ENCODE results near the gene SAPCD2.

SAPCD2 gene

DNA sequence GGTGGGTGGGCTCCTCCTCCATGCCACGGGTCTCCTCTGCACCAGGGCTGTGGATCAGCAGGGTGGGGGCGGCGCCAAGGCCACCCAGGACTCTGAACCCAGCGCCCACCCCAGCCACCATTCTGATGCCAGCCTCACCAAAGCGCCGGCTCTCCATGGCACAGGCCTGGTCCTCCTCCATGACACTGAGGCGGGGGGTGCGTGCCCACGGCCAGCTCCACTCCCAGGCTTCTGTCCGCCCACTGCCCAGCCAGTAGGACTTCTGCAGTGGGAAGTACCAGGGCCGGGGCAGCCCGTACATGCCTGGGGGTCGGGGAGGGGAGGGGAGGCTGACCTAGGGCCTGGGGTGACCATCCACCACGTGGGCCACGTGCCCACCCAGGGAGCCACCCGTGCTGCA, 53.9 kb downstream of the SAPCD2 start:
- Histone ChIP-seq H3K9me3 (ENCODE audit: severe bottlenecking) (no peaks in the 10 kb centered on the region), H3K27ac (ENCODE audit: poor library complexity, severe bottlenecking) (no peak overlapping the region), H3K4me3 (ENCODE audit: severe bottlenecking) (no peak overlapping the region), H3K36me3 (ENCODE audit: low read depth) (no peaks in the 10 kb centered on the region), H3K27me3 (ENCODE audit: insufficient read depth, poor library complexity, severe bottlenecking) (no peaks in the 10 kb centered on the region), H3K4me1 (ENCODE audit: insufficient read depth, poor library complexity, severe bottlenecking) (no peaks in the 10 kb centered on the region)
- TF ChIP-seq, protein P1, sequence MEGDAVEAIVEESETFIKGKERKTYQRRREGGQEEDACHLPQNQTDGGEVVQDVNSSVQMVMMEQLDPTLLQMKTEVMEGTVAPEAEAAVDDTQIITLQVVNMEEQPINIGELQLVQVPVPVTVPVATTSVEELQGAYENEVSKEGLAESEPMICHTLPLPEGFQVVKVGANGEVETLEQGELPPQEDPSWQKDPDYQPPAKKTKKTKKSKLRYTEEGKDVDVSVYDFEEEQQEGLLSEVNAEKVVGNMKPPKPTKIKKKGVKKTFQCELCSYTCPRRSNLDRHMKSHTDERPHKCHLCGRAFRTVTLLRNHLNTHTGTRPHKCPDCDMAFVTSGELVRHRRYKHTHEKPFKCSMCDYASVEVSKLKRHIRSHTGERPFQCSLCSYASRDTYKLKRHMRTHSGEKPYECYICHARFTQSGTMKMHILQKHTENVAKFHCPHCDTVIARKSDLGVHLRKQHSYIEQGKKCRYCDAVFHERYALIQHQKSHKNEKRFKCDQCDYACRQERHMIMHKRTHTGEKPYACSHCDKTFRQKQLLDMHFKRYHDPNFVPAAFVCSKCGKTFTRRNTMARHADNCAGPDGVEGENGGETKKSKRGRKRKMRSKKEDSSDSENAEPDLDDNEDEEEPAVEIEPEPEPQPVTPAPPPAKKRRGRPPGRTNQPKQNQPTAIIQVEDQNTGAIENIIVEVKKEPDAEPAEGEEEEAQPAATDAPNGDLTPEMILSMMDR (IDR thresholded peaks at IDR 0.05; ENCODE audit: poor library complexity, severe bottlenecking): no peak
- DNase-seq (ENCODE audit: low spot score): no peak
- ATAC-seq (ENCODE audit: low read depth): no peak

DNA sequence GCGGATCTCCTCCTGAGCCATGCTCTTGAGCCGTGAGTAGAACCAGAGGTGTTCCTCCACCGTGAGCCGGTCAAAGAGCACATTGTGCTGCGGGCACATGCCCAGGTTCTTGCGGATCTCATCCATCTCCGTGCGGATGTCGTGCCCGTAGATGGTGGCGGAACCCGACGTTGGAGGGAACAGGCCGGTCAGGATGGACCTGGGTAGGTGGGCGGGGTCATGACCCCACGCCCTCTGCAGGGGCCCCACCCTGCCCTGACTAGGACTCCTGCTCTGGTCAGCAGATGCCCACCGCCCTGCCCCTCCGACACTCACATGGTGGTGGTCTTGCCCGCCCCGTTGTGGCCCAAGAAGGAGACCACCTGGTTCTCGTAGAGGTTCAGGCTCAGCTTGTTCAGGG, 54.4 kb downstream of the SAPCD2 start:
- Histone ChIP-seq H3K27ac (ENCODE audit: poor library complexity, severe bottlenecking) (no peak overlapping the region), H3K9me3 (ENCODE audit: severe bottlenecking) (no peaks in the 10 kb centered on the region), H3K36me3 (ENCODE audit: low read depth) (no peaks in the 10 kb centered on the region), H3K27me3 (ENCODE audit: insufficient read depth, poor library complexity, severe bottlenecking) (no peaks in the 10 kb centered on the region), H3K4me1 (ENCODE audit: insufficient read depth, poor library complexity, severe bottlenecking) (no peaks in the 10 kb centered on the region), H3K4me3 (ENCODE audit: severe bottlenecking) (no peak overlapping the region)
- ATAC-seq (ENCODE audit: low read depth) (no peak), DNase-seq (ENCODE audit: low spot score) (no peak)
- TF ChIP-seq, protein P1 (IDR thresholded peaks at IDR 0.05; ENCODE audit: poor library complexity, severe bottlenecking): no peak

DNA sequence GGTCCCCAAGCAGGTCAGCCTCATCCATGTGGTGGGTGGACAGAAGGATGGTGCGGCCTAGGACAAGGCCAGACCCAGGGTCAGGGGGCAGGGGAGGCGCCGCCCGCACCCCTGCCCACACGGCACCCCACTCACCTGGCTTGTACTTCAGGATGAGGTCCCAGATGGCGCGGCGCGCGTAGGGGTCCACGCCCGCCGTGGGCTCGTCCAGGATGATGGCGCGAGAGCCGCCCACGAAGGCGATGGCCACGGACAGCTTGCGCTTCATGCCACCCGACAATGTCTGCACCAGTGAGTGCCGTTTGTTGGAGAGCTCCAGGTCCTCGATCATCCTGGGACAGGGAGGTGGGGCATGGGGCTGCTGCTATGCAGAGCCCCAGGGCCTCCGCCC, 54.8 kb downstream of the SAPCD2 start:
- no peaks in the 10 kb centered on the region for H3K9me3 ChIP-seq (ENCODE audit: severe bottlenecking)
- no peaks in the 10 kb centered on the region for H3K27me3 ChIP-seq (ENCODE audit: insufficient read depth, poor library complexity, severe bottlenecking)
- no peaks in the 10 kb centered on the region for H3K36me3 ChIP-seq (ENCODE audit: low read depth)
- DNase-seq (ENCODE audit: low spot score) (no peak), ATAC-seq (ENCODE audit: low read depth) (no peak)
- H3K4me1 ChIP-seq (ENCODE audit: insufficient read depth, poor library complexity, severe bottlenecking): no peaks in the 10 kb centered on the region
- H3K4me3 ChIP-seq (ENCODE audit: severe bottlenecking): no peak overlapping the region
- TF ChIP-seq, protein P1 (IDR thresholded peaks at IDR 0.05; ENCODE audit: poor library complexity, severe bottlenecking): no peak
- H3K27ac ChIP-seq (ENCODE audit: poor library complexity, severe bottlenecking): no peak overlapping the region

DNA sequence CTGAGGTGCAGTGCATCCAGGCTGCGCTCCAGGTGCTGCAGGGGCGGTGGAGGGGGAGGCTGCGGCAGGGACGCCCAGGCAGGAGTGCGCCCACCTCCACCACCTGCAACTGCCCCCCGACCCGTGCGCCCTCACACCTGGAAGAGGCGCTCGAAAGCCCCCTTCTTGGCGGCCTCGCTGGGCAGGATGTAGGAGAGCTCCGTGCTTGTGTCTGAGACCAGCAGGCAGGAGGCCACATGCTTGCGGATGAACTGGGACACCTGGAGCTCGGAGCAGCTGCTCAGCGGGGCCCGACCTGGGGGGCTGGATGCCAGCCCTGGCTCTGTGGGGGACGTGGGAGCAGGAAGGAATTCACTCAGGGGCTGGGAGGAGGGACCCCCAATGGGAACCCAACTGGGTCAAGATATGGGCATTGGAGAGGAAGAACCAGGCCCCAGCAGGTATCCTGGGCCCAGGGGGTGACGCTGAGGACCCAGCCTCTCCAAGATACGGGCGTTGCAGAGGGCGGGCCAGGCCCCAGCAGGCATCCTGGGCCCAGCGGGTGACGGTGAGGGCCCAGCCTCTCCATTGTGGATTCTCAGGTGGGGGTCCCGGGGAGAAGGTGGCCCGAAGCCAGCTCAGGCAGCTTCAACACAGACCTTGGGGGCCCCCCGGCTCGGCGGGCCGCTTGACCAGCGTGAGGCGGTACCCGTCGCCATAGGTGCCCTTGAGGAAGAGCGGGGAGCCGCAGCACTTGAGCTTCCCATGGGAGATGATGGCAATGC, 55.4 kb downstream of the SAPCD2 start:
- no peaks in the 10 kb centered on the region for H3K36me3 ChIP-seq (ENCODE audit: low read depth)
- H3K9me3 ChIP-seq (ENCODE audit: severe bottlenecking): no peaks in the 10 kb centered on the region
- H3K27ac ChIP-seq (ENCODE audit: poor library complexity, severe bottlenecking): no peak overlapping the region
- H3K4me3 ChIP-seq (ENCODE audit: severe bottlenecking): no peak overlapping the region
- no peaks in the 10 kb centered on the region for H3K27me3 ChIP-seq (ENCODE audit: insufficient read depth, poor library complexity, severe bottlenecking)
- TF ChIP-seq, protein P1 (IDR thresholded peaks at IDR 0.05; ENCODE audit: poor library complexity, severe bottlenecking): no peak
- H3K4me1 ChIP-seq (ENCODE audit: insufficient read depth, poor library complexity, severe bottlenecking): no peaks in the 10 kb centered on the region
- no peak for ATAC-seq (ENCODE audit: low read depth)
- DNase-seq (ENCODE audit: low spot score): no peak

- H3K4me3 ChIP-seq (ENCODE audit: severe bottlenecking): no peak overlapping the region
- H3K4me1 ChIP-seq (ENCODE audit: insufficient read depth, poor library complexity, severe bottlenecking): no peaks in the 10 kb centered on the region
- H3K27me3 ChIP-seq (ENCODE audit: insufficient read depth, poor library complexity, severe bottlenecking): no peaks in the 10 kb centered on the region
- DNase-seq (ENCODE audit: low spot score): no peak
- TF ChIP-seq, protein P1 (IDR thresholded peaks at IDR 0.05; ENCODE audit: poor library complexity, severe bottlenecking): no peak
- no peak overlapping the region for H3K27ac ChIP-seq (ENCODE audit: poor library complexity, severe bottlenecking)
- H3K36me3 ChIP-seq (ENCODE audit: low read depth): no peaks in the 10 kb centered on the region
- no peak for ATAC-seq (ENCODE audit: low read depth)
- no peaks in the 10 kb centered on the region for H3K9me3 ChIP-seq (ENCODE audit: severe bottlenecking)
Measured at GRCh38 chr9:137014166-137014565, 56.2 kb downstream of the SAPCD2 start.
